Measurements from ENCODE around the gene DACH1. TPM values are rescaled to one million over a fixed set of nuclear protein-coding genes. Genes with fewer than 3 reads are reported as not detected.

Gene DACH1
- total RNA-seq, 1 donor from 2014 or later, result 8.1 TPM

GRCh38 chr13:71609271-71609670 is 257.7 kb downstream of the DACH1 start:
- H3K4me3 ChIP-seq, result no peak overlapping the region
- TF ChIP-seq CTCF (IDR thresholded peaks at IDR 0.05), result no peak
- no peak for DNase-seq
- no peak for ATAC-seq
- no peaks in the 10 kb centered on the region for H3K9me3 ChIP-seq
- intact Hi-C loops (cut with DNase I), result no loop called here
- no peak overlapping the region for H3K27ac ChIP-seq
- H3K4me1 ChIP-seq, result no peaks in the 10 kb centered on the region
- no peaks in the 10 kb centered on the region for H3K36me3 ChIP-seq
- H3K27me3 ChIP-seq (ENCODE audit: low read depth), result no peaks in the 10 kb centered on the region

GRCh38 chr13:71607575-71607974 is 259.4 kb downstream of the DACH1 start:
- TF ChIP-seq CTCF (IDR thresholded peaks at IDR 0.05), result no peak
- no peak overlapping the region for H3K4me3 ChIP-seq
- no peak for DNase-seq
- H3K36me3 ChIP-seq, result no peaks in the 10 kb centered on the region
- H3K27ac ChIP-seq, result no peak overlapping the region
- no peaks in the 10 kb centered on the region for H3K4me1 ChIP-seq
- no peaks in the 10 kb centered on the region for H3K27me3 ChIP-seq (ENCODE audit: low read depth)
- no peaks in the 10 kb centered on the region for H3K9me3 ChIP-seq
- ATAC-seq, result no peak
- intact Hi-C loops (cut with DNase I), result no loop called here

GRCh38 chr13:71606818-71607217 is 260.2 kb downstream of the DACH1 start:
- Histone ChIP-seq H3K4me3 (no peak overlapping the region), H3K9me3 (no peaks in the 10 kb centered on the region), H3K36me3 (no peaks in the 10 kb centered on the region), H3K27me3 (ENCODE audit: low read depth) (no peaks in the 10 kb centered on the region), H3K4me1 (no peaks in the 10 kb centered on the region), H3K27ac (no peak overlapping the region)
- TF ChIP-seq CTCF (IDR thresholded peaks at IDR 0.05), result no peak
- ATAC-seq, result no peak
- DNase-seq, result no peak
- intact Hi-C loops (cut with DNase I), result no loop called here

GRCh38 chr13:71605744-71606143 is 261.3 kb downstream of the DACH1 start:
- H3K9me3 ChIP-seq, result no peaks in the 10 kb centered on the region
- H3K4me3 ChIP-seq, result no peak overlapping the region
- intact Hi-C loops (cut with DNase I), result no loop called here
- H3K4me1 ChIP-seq, result no peaks in the 10 kb centered on the region
- DNase-seq, result no peak
- no peaks in the 10 kb centered on the region for H3K36me3 ChIP-seq
- ATAC-seq, result no peak
- no peak overlapping the region for H3K27ac ChIP-seq
- no peak for TF ChIP-seq CTCF (IDR thresholded peaks at IDR 0.05)
- no peaks in the 10 kb centered on the region for H3K27me3 ChIP-seq (ENCODE audit: low read depth)

GRCh38 chr13:71603255-71603654 is 263.7 kb downstream of the DACH1 start:
- H3K27me3 ChIP-seq (ENCODE audit: low read depth), result no peaks in the 10 kb centered on the region
- intact Hi-C loops (cut with DNase I), result no loop called here
- no peak overlapping the region for H3K4me3 ChIP-seq
- no peaks in the 10 kb centered on the region for H3K36me3 ChIP-seq
- H3K27ac ChIP-seq, result no peak overlapping the region
- no peak for ATAC-seq
- no peak for TF ChIP-seq CTCF (IDR thresholded peaks at IDR 0.05)
- H3K4me1 ChIP-seq, result no peaks in the 10 kb centered on the region
- no peaks in the 10 kb centered on the region for H3K9me3 ChIP-seq
- DNase-seq, result no peak

GRCh38 chr13:71602344-71602743 is 264.7 kb downstream of the DACH1 start:
- intact Hi-C loops (cut with DNase I), result no loop called here
- Histone ChIP-seq H3K4me1 (no peaks in the 10 kb centered on the region), H3K4me3 (no peak overlapping the region), H3K27me3 (ENCODE audit: low read depth) (no peaks in the 10 kb centered on the region), H3K9me3 (no peaks in the 10 kb centered on the region), H3K36me3 (no peaks in the 10 kb centered on the region), H3K27ac (no peak overlapping the region)
- no peak for TF ChIP-seq CTCF (IDR thresholded peaks at IDR 0.05)
- no peak for ATAC-seq
- no peak for DNase-seq
